ENCODE results near the gene SQSTM1.
"Not testable (repeated sequence)": the region's sequence is repeated elsewhere in the genome, so short reads cannot be mapped to it uniquely, and the experiment has no call there.

Gene SQSTM1

GRCh38 chr5:179870952-179871351 lies 50.2 kb downstream of the SQSTM1 start:
- H3K4me3 ChIP-seq (ENCODE audit: low read depth, low read length), result no peak overlapping the region
- TF ChIP-seq MYC (IDR thresholded peaks at IDR 0.05; ENCODE audit: low read depth, low read length), result no peak
- TF ChIP-seq CTCF (IDR thresholded peaks at IDR 0.05; ENCODE audit: low read depth, low read length), result no peak
- no peak for TF ChIP-seq MAX (IDR thresholded peaks at IDR 0.05; ENCODE audit: low read depth, low read length)
- TF ChIP-seq POLR2A (IDR thresholded peaks at IDR 0.05; ENCODE audit: extremely low read depth, insufficient read length), result no peak
- no peak for DNase-seq (ENCODE audit: low read depth)

- DNase-seq (ENCODE audit: low read depth); H3K4me3 ChIP-seq (ENCODE audit: low read depth, low read length): not testable (repeated sequence)
Measured at GRCh38 chr5:179871533-179871932, 50.8 kb downstream of the SQSTM1 start.

- no peak for DNase-seq (ENCODE audit: low read depth)
- no peak for TF ChIP-seq CTCF (IDR thresholded peaks at IDR 0.05; ENCODE audit: low read depth, low read length)
Measured at GRCh38 chr5:179872055-179872827, 51.5 kb downstream of the SQSTM1 start.

GRCh38 chr5:179872828-179873575 lies 52.3 kb downstream of the SQSTM1 start:
- H3K4me3 ChIP-seq (ENCODE audit: low read depth, low read length), result no peak overlapping the region
- TF ChIP-seq CTCF (IDR thresholded peaks at IDR 0.05; ENCODE audit: low read depth, low read length) (no peak), POLR2A (IDR thresholded peaks at IDR 0.05; ENCODE audit: extremely low read depth, insufficient read length) (no peak), MAX (IDR thresholded peaks at IDR 0.05; ENCODE audit: low read depth, low read length) (no peak), MYC (IDR thresholded peaks at IDR 0.05; ENCODE audit: low read depth, low read length) (no peak)
- no peak for DNase-seq (ENCODE audit: low read depth)

More at GRCh38 chr5:179872055-179872827, 51.5 kb downstream of the SQSTM1 start:
- H3K4me3 ChIP-seq (ENCODE audit: low read depth, low read length), result no peak overlapping the region

- no peak for DNase-seq (ENCODE audit: low read depth)
- no peak for TF ChIP-seq POLR2A (IDR thresholded peaks at IDR 0.05; ENCODE audit: extremely low read depth, insufficient read length)
- no peak for TF ChIP-seq CTCF (IDR thresholded peaks at IDR 0.05; ENCODE audit: low read depth, low read length)
- no peak for TF ChIP-seq MYC (IDR thresholded peaks at IDR 0.05; ENCODE audit: low read depth, low read length)
- no peak for TF ChIP-seq MAX (IDR thresholded peaks at IDR 0.05; ENCODE audit: low read depth, low read length)
- no peak overlapping the region for H3K4me3 ChIP-seq (ENCODE audit: low read depth, low read length)
Measured at GRCh38 chr5:179873588-179874110, 52.9 kb downstream of the SQSTM1 start.

GRCh38 chr5:179874136-179874535 lies 53.4 kb downstream of the SQSTM1 start:
- DNase-seq (ENCODE audit: low read depth), result no peak
- H3K4me3 ChIP-seq (ENCODE audit: low read depth, low read length), result no peak overlapping the region
- TF ChIP-seq MYC (IDR thresholded peaks at IDR 0.05; ENCODE audit: low read depth, low read length) (no peak), CTCF (IDR thresholded peaks at IDR 0.05; ENCODE audit: low read depth, low read length) (no peak), MAX (IDR thresholded peaks at IDR 0.05; ENCODE audit: low read depth, low read length) (no peak), POLR2A (IDR thresholded peaks at IDR 0.05; ENCODE audit: extremely low read depth, insufficient read length) (no peak)
